Measurements from ENCODE around the gene LNP1.
"Not testable (repeated sequence)": the region's sequence is repeated elsewhere in the genome, so short reads cannot be mapped to it uniquely, and the experiment has no call there.

DNA sequence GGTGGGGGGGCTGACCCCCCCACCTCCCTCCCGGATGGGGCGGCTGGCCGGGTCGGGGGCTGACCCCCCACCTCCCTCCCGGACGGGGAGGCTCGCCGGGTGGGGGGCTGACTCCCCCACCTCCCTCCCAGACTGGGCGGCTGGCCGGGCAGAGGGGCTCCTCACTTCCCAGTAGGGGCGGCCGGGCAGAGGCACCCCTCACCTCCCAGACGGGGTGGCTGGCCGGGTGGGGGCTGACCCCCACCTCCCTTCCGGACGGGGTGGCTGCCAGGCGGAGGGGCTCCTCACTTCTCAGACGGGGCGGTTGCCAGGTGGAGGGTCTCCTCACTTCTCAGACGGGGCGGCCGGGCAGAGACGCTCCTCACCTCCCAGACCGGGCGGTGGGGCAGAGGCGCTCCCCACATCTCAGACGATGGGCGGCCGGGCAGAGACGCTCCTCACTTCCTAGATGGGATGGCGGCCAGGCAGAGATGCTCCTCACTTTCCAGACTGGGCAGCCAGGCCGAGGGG, 76.6 kb downstream of the LNP1 start:
- TF ChIP-seq CTCF (IDR thresholded peaks at IDR 0.05; ENCODE audit: insufficient read depth, low read depth, low read length); EZH2 (IDR thresholded peaks at IDR 0.05; ENCODE audit: insufficient read depth, low read length): not testable (repeated sequence)

All from astrocyte (in vitro differentiated cells and primary cell).